Transverse colon (tissue), 4 donors: Measurements from ENCODE around the gene MCTP2. TPM values are rescaled to one million over a fixed set of nuclear protein-coding genes. Genes with fewer than 3 reads are reported as not detected.
A peak's percentile ranks its signal among the peaks of the same experiment; 100 is the strongest.

Source experiments
- DNase-seq: peaks from one replicate; pipeline ENCODE4 v3.0.0-alpha.2; 2019
- H3K27ac ChIP-seq, 4 donors: fragments of 200-600 bp; sonication (generic); 2 replicates each; pipeline ENCODE4 v1.5.1; 2016 to 2018; ENCODE audit warnings: inconsistent platforms in 4 of 4
- H3K27me3 ChIP-seq: fragments of 200-600 bp; sonication (generic); 2 replicates; pipeline ENCODE4 v1.5.1; 2017; ENCODE audit warnings: inconsistent platforms
- H3K36me3 ChIP-seq, 4 donors: fragments of 200-600 bp; sonication (generic); 2 replicates each; pipeline ENCODE4 v1.5.1; 2017 to 2019; ENCODE audit warnings: inconsistent platforms in 4 of 4
- H3K4me1 ChIP-seq, 4 donors: fragments of 200-600 bp; sonication (generic); 2 replicates each; pipeline ENCODE4 v1.5.1; 2017 to 2020; ENCODE audit warnings: inconsistent platforms in 4 of 4
- H3K4me3 ChIP-seq, 4 donors: fragments of 200-600 bp; sonication (generic); 1 replicate in 1 of 4; 2 replicates in 3 of 4; pipeline versions ENCODE4 v1.5.1 to v1.6.1; 2017 to 2019; ENCODE audit warnings: inconsistent platforms in 4 of 4
- H3K9me3 ChIP-seq, 2 donors: fragments of 200-600 bp; sonication (generic); 2 replicates each; pipeline ENCODE4 v1.5.1; 2017 to 2019; ENCODE audit warnings: inconsistent platforms in 2 of 2
- EP300 ChIP-seq: sonication (generic); formaldehyde crosslinking; IDR thresholded peaks from one replicate; pipeline ENCODE4 v1.6.1; 2017; ENCODE audit warnings: antibody characterized with exemption, low read depth
- POLR2A ChIP-seq: fragments of 450-650 bp; IDR thresholded peaks from one replicate; pipeline ENCODE4 v1.6.1; 2016; ENCODE audit warnings: antibody characterized with exemption, mild to moderate bottlenecking, moderate library complexity
- POLR2AphosphoS5 ChIP-seq, 3 donors: sonication (generic); formaldehyde crosslinking; IDR thresholded peaks; one replicate each; pipeline ENCODE4 v1.6.1; 2016; ENCODE audit warnings: antibody characterized with exemption in 3 of 3
- WGBS, 2 donors: methylation state at CpG; one replicate each; pipeline ENCODE4 v1.1.5; 2018; ENCODE audit warnings: low coverage in 1 of 2; 5-methylcytosine and 5-hydroxymethylcytosine counted together
- in situ Hi-C, 4 donors: fragments of 200-750 bp; cut with MboI; loops; one replicate each; pipeline versions ENCODE4 v1.15.0 to v1.15.1; 2017; ENCODE audit warnings: low sequenced_read_pairs in 3 of 4, low pct_ligation_motif_present in 1 of 4, low pct_unique_long_range_greater_than_20kb in 1 of 4
- intact Hi-C: fragments of 100-400 bp; cut with DNase I; formaldehyde crosslinking; loops from one replicate; pipeline ENCODE4 v1.15.1; 2023; ENCODE audit warnings: low total_unique reads
- total RNA-seq, 4 donors: library from RNA; depleted of rRNA; stranded (reverse); fragments of >200 nt; gene quantifications; one replicate each; pipeline ENCODE4 v1.1.0, GENCODE V29; 2016
- TF ChIP-seq, protein P1 (sequence below), 5 experiments: fragments of 200-600 bp in 3 of 5; fragments of 450-650 bp in 2 of 5; sonication (generic) in 3 of 5; IDR thresholded peaks; 1 replicate in 2 of 5; 2 replicates in 3 of 5; pipeline ENCODE4 v1.5.1; 2016 to 2017; ENCODE audit warnings: antibody characterized with exemption in 5 of 5, inconsistent platforms in 3 of 5, mild to moderate bottlenecking in 2 of 5, moderate library complexity in 1 of 5

MCTP2 gene
- total RNA-seq, 4 donors from 2014 or later = 108 to 409 (median 144) TPM

DNA sequence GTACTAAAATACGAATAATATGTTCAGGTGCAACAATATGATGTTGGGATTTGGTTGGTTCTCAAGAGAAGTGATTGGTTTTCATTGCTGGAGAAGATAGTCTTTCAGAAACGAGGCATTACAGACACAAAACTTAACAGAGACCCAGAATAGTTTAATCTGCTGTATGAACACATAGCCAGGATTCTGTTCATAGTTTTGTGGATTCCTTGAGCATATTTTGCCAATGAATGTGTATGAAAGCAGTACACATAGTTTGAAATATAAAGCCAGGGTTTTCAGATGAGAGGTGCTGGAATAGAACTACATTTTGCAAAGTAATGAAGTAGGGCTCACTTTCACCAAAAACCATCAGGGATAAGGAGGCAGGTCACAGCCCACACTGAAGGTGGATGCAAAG lies 5.7 kb upstream of the MCTP2 start:
- intact Hi-C loops = no loop called here
- no peak overlapping the region for H3K27ac ChIP-seq
- in situ Hi-C loops = no loop called here
- peaks cover 0 to 29% (median 17%) of the 10 kb centered on the region in 4 donors for H3K4me1 ChIP-seq
- H3K9me3 ChIP-seq = no peaks in the 10 kb centered on the region
- TF ChIP-seq POLR2A (no peak), EP300 (no peak), POLR2AphosphoS5 (IDR thresholded peaks at IDR 0.05) (no peak)
- TF ChIP-seq, protein P1, sequence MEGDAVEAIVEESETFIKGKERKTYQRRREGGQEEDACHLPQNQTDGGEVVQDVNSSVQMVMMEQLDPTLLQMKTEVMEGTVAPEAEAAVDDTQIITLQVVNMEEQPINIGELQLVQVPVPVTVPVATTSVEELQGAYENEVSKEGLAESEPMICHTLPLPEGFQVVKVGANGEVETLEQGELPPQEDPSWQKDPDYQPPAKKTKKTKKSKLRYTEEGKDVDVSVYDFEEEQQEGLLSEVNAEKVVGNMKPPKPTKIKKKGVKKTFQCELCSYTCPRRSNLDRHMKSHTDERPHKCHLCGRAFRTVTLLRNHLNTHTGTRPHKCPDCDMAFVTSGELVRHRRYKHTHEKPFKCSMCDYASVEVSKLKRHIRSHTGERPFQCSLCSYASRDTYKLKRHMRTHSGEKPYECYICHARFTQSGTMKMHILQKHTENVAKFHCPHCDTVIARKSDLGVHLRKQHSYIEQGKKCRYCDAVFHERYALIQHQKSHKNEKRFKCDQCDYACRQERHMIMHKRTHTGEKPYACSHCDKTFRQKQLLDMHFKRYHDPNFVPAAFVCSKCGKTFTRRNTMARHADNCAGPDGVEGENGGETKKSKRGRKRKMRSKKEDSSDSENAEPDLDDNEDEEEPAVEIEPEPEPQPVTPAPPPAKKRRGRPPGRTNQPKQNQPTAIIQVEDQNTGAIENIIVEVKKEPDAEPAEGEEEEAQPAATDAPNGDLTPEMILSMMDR (IDR thresholded peaks at IDR 0.05) = no peak
- 73 to 83% methylated on average over 2 of the region's 2 CpGs for WGBS, 2 donors
- DNase-seq = no peak
- H3K36me3 ChIP-seq = no peaks in the 10 kb centered on the region
- no peak overlapping the region for H3K4me3 ChIP-seq
- H3K27me3 ChIP-seq = no peaks in the 10 kb centered on the region

DNA sequence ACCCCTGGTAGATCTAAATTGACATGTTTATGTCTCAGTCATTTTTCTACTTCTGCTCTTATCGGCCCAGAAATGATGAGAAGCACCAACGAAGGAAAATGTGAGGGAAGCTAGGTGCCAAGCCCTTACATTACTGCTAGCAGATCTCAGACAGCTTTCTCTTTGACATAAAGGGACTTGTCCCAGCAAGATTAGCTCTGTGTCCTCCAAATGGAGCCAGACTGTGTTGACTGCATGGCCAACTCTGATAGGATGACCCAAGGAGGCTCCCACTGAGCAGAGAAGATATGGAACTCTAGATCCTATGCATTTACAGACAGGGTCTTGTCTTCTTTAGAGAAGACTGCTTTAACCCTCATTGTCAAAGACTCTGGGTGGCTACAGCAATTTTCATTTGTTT lies 2.8 kb upstream of the MCTP2 start:
- DNase-seq = no peak
- TF ChIP-seq POLR2AphosphoS5 (IDR thresholded peaks at IDR 0.05) (no peak), POLR2A (no peak), EP300 (no peak)
- TF ChIP-seq, protein P1 (IDR thresholded peaks at IDR 0.05) = no peak
- in situ Hi-C loops = no loop called here
- H3K36me3 ChIP-seq = no peaks in the 10 kb centered on the region
- no peaks in the 10 kb centered on the region for H3K9me3 ChIP-seq
- no peak overlapping the region for H3K4me3 ChIP-seq
- WGBS, 2 donors = 55 to 67% methylated on average over 1 to 2 of the region's 2 CpGs
- intact Hi-C loops = no loop called here
- H3K4me1 ChIP-seq = peaks cover 0 to 38% (median 18%) of the 10 kb centered on the region in 4 donors
- peak overlapping the region; percentile 88 to 94 (median 90) for H3K27ac ChIP-seq
- no peaks in the 10 kb centered on the region for H3K27me3 ChIP-seq

GRCh38 chr15:94229591-94230369 lies 1.6 kb upstream of the MCTP2 start:
- WGBS, 2 donors = 31 to 34% methylated on average over 7 to 10 of the region's 10 CpGs

DNA sequence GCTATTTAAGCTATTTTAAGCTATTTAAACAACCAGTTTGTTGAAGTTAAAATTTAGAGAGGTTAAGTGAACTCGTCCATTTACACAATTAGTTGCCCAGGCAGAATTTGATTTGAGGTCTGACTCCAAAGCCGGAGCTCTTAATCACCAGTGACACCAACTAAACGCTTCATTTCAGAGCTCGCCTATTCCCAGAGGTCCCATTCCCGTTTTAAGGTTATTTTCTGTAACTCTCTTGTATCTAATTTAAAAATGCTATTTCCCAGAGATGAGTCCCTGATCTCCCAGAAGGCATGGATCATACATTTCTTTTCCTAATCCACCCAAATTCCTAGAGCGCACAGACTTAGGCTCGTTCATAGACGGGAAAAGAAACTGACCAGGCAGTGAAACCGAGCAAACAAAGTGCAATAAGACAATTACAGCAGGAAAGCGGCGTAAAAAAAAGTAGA lies 904 bp upstream of the MCTP2 start:
- Histone ChIP-seq H3K4me3 (peak overlapping the region; percentile 34 to 81 (median 67)), H3K4me1 (peaks cover 0 to 51% (median 25%) of the 10 kb centered on the region in 4 donors), H3K36me3 (no peaks in the 10 kb centered on the region), H3K27me3 (no peaks in the 10 kb centered on the region), H3K27ac (peak overlapping the region; percentile 88 to 94 (median 90)), H3K9me3 (no peaks in the 10 kb centered on the region)
- no peak for TF ChIP-seq POLR2A
- no peak for TF ChIP-seq EP300
- TF ChIP-seq, protein P1 (IDR thresholded peaks at IDR 0.05) = no peak
- no peak for TF ChIP-seq POLR2AphosphoS5 (IDR thresholded peaks at IDR 0.05)
- no peak for DNase-seq
- in situ Hi-C loops = no loop called here
- intact Hi-C loops = no loop called here
- WGBS, 2 donors = 14 to 17% methylated on average over 6 to 11 of the region's 11 CpGs

More at GRCh38 chr15:94229591-94230369, 1.6 kb upstream of the MCTP2 start:
- Histone ChIP-seq H3K36me3 (no peaks in the 10 kb centered on the region), H3K9me3 (no peaks in the 10 kb centered on the region), H3K4me3 (peak overlapping the region in 3 of 4 donors; percentile 59 to 81 (median 75)), H3K4me1 (peaks cover 0 to 50% (median 25%) of the 10 kb centered on the region in 4 donors), H3K27ac (peak overlapping the region; percentile 88 to 94 (median 90)), H3K27me3 (no peaks in the 10 kb centered on the region)
- no peak for DNase-seq
- TF ChIP-seq, protein P1 (IDR thresholded peaks at IDR 0.05) = no peak
- TF ChIP-seq POLR2AphosphoS5 (IDR thresholded peaks at IDR 0.05) (peak in 1 of 3 donors; percentile 33), POLR2A (peak; percentile 34), EP300 (no peak)
- intact Hi-C loops (no loop called here), in situ Hi-C loops (no loop called here)
